HepG2 (cell line): ENCODE results near the gene TEX26. TPM values are rescaled to one million over a fixed set of nuclear protein-coding genes. Genes with fewer than 3 reads are reported as not detected.

Experiments
- CEBPB ChIP-seq: IDR thresholded peaks from 2 replicates; pipeline ENCODE4 v1.6.1; 2011; ENCODE audit warnings: low read depth, low read length, improper control_type of control experiment, borderline replicate concordance
- ELF3 ChIP-seq: IDR thresholded peaks from 2 replicates; pipeline ENCODE4 v1.6.1; 2016; ENCODE audit warnings: missing genetic modification reagents, missing compliant biosample characterization
- FOXM1 ChIP-seq: sonication (generic); formaldehyde crosslinking; IDR thresholded peaks from 2 replicates; pipeline ENCODE4 v1.5.0; 2020; ENCODE audit warnings: missing genetic modification reagents
- NR3C1 ChIP-seq: sonication (generic); formaldehyde crosslinking; IDR thresholded peaks from 2 replicates; pipeline ENCODE4 v1.4.0; 2020; ENCODE audit warnings: missing genetic modification reagents
- PHF8 ChIP-seq: sonication (generic); formaldehyde crosslinking; IDR thresholded peaks from 2 replicates; pipeline ENCODE4 v1.5.0; 2020; ENCODE audit warnings: missing genetic modification reagents
- TRIM24 ChIP-seq: sonication (generic); formaldehyde crosslinking; IDR thresholded peaks from 2 replicates; pipeline ENCODE4 v1.8.0; 2022; ENCODE audit warnings: mild to moderate bottlenecking, missing genetic modification reagents
- ZFP1 ChIP-seq: IDR thresholded peaks from 2 replicates; pipeline ENCODE4 v1.6.1; 2016
- ZKSCAN5 ChIP-seq: sonication (generic); formaldehyde crosslinking; IDR thresholded peaks from 2 replicates; pipeline ENCODE4 v1.5.1; 2020; ENCODE audit warnings: mild to moderate bottlenecking, missing genetic modification reagents
- ZMAT3 ChIP-seq: sonication (generic); formaldehyde crosslinking; conservative IDR thresholded peaks from 2 replicates; pipeline ENCODE4 v1.7.0; 2021; ENCODE audit warnings: missing genetic modification reagents
- ZNF788 ChIP-seq: sonication (generic); formaldehyde crosslinking; IDR thresholded peaks from 2 replicates; pipeline ENCODE4 v1.5.0; 2020; ENCODE audit warnings: mild to moderate bottlenecking, missing genetic modification reagents, borderline replicate concordance
- polyA plus RNA-seq, 8 experiments: library from polyadenylated mRNA; depleted of rRNA in 3 of 8; stranded (reverse) in 7 of 8; unstranded in 1 of 8; fragments of >200 nt; fragmentation: Illumina TruSeq in 4 of 8; extraction: Trizol in 4 of 8; gene quantifications; 2 replicates each; pipeline versions ENCODE4 v1.2.1 to v1.2.3, GENCODE V29; 2011 to 2016; ENCODE audit warnings: low read depth in 4 of 8, missing spikeins in 1 of 8, mixed read lengths in 1 of 8; ENCODE audit not compliant: insufficient read depth in 1 of 8
- total RNA-seq, 5 experiments: library from RNA; depleted of rRNA; stranded (reverse); fragments of >200 nt; fragmentation: Illumina TruSeq; extraction: Trizol; gene quantifications; 2 replicates each; pipeline ENCODE4 v1.2.3, GENCODE V29; 2016; ENCODE audit warnings: low read depth in 1 of 5
- TF ChIP-seq, protein P1 (sequence below): sonication (generic); formaldehyde crosslinking; IDR thresholded peaks from 2 replicates; pipeline ENCODE4 v1.4.0; 2020; ENCODE audit warnings: mild to moderate bottlenecking, missing genetic modification reagents
- TF ChIP-seq, protein P2 (sequence below): sonication (generic); formaldehyde crosslinking; IDR thresholded peaks from 2 replicates; pipeline ENCODE4 v1.5.0; 2020; ENCODE audit warnings: mild to moderate bottlenecking, missing genetic modification reagents, borderline replicate concordance

TEX26 gene
- total and polyA plus RNA-seq, 2 of the 13 experiments (the other 11 are each of a cell fraction or from before 2014, with no cell fraction given) = not detected

GRCh38 chr13:30923418-30923817 lies 9.0 kb upstream of the TEX26 start (continued):
- TF ChIP-seq, protein P1, sequence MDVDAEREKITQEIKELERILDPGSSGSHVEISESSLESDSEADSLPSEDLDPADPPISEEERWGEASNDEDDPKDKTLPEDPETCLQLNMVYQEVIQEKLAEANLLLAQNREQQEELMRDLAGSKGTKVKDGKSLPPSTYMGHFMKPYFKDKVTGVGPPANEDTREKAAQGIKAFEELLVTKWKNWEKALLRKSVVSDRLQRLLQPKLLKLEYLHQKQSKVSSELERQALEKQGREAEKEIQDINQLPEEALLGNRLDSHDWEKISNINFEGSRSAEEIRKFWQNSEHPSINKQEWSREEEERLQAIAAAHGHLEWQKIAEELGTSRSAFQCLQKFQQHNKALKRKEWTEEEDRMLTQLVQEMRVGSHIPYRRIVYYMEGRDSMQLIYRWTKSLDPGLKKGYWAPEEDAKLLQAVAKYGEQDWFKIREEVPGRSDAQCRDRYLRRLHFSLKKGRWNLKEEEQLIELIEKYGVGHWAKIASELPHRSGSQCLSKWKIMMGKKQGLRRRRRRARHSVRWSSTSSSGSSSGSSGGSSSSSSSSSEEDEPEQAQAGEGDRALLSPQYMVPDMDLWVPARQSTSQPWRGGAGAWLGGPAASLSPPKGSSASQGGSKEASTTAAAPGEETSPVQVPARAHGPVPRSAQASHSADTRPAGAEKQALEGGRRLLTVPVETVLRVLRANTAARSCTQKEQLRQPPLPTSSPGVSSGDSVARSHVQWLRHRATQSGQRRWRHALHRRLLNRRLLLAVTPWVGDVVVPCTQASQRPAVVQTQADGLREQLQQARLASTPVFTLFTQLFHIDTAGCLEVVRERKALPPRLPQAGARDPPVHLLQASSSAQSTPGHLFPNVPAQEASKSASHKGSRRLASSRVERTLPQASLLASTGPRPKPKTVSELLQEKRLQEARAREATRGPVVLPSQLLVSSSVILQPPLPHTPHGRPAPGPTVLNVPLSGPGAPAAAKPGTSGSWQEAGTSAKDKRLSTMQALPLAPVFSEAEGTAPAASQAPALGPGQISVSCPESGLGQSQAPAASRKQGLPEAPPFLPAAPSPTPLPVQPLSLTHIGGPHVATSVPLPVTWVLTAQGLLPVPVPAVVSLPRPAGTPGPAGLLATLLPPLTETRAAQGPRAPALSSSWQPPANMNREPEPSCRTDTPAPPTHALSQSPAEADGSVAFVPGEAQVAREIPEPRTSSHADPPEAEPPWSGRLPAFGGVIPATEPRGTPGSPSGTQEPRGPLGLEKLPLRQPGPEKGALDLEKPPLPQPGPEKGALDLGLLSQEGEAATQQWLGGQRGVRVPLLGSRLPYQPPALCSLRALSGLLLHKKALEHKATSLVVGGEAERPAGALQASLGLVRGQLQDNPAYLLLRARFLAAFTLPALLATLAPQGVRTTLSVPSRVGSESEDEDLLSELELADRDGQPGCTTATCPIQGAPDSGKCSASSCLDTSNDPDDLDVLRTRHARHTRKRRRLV = no peak
- TF ChIP-seq FOXM1 (no peak), ELF3 (CRISPR knock-in tag) (no peak), ZKSCAN5 (no peak), ZFP1 (CRISPR knock-in tag) (no peak), CEBPB (0 out of 2 replicates have a peak, but pooled peaks have one; percentile 25), TRIM24 (CRISPR knock-in tag) (no peak), NR3C1 (CRISPR knock-in tag) (no peak), PHF8 (CRISPR knock-in tag) (no peak), ZMAT3 (no peak), ZNF788 (CRISPR knock-in tag) (no peak)
- TF ChIP-seq, protein P2, sequence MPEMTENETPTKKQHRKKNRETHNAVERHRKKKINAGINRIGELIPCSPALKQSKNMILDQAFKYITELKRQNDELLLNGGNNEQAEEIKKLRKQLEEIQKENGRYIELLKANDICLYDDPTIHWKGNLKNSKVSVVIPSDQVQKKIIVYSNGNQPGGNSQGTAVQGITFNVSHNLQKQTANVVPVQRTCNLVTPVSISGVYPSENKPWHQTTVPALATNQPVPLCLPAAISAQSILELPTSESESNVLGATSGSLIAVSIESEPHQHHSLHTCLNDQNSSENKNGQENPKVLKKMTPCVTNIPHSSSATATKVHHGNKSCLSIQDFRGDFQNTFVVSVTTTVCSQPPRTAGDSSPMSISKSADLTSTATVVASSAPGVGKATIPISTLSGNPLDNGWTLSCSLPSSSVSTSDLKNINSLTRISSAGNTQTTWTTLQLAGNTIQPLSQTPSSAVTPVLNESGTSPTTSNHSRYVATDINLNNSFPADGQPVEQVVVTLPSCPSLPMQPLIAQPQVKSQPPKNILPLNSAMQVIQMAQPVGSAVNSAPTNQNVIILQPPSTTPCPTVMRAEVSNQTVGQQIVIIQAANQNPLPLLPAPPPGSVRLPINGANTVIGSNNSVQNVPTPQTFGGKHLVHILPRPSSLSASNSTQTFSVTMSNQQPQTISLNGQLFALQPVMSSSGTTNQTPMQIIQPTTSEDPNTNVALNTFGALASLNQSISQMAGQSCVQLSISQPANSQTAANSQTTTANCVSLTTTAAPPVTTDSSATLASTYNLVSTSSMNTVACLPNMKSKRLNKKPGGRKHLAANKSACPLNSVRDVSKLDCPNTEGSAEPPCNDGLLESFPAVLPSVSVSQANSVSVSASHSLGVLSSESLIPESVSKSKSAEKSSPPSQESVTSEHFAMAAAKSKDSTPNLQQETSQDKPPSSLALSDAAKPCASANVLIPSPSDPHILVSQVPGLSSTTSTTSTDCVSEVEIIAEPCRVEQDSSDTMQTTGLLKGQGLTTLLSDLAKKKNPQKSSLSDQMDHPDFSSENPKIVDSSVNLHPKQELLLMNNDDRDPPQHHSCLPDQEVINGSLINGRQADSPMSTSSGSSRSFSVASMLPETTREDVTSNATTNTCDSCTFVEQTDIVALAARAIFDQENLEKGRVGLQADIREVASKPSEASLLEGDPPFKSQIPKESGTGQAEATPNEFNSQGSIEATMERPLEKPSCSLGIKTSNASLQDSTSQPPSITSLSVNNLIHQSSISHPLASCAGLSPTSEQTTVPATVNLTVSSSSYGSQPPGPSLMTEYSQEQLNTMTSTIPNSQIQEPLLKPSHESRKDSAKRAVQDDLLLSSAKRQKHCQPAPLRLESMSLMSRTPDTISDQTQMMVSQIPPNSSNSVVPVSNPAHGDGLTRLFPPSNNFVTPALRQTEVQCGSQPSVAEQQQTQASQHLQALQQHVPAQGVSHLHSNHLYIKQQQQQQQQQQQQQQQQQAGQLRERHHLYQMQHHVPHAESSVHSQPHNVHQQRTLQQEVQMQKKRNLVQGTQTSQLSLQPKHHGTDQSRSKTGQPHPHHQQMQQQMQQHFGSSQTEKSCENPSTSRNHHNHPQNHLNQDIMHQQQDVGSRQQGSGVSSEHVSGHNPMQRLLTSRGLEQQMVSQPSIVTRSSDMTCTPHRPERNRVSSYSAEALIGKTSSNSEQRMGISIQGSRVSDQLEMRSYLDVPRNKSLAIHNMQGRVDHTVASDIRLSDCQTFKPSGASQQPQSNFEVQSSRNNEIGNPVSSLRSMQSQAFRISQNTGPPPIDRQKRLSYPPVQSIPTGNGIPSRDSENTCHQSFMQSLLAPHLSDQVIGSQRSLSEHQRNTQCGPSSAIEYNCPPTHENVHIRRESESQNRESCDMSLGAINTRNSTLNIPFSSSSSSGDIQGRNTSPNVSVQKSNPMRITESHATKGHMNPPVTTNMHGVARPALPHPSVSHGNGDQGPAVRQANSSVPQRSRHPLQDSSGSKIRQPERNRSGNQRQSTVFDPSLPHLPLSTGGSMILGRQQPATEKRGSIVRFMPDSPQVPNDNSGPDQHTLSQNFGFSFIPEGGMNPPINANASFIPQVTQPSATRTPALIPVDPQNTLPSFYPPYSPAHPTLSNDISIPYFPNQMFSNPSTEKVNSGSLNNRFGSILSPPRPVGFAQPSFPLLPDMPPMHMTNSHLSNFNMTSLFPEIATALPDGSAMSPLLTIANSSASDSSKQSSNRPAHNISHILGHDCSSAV = no peak
